GM21786 (cell line): Measurements from ENCODE around the gene AANAT.

Experiments
- ATAC-seq: cut with Tn5 transposase; IDR thresholded peaks from one replicate; pipeline ENCODE4 v1.9.1; 2021; ENCODE audit not compliant: unreplicated experiment

Gene AANAT

GRCh38 chr17:76467366-76467765 is at the start of gene AANAT:
AANAT (plus strand) TSS chr17:76467603; CDS start chr17:76468747, 1,144 bp downstream.
- no peak for ATAC-seq

- ATAC-seq, result no peak
Observed at GRCh38 chr17:76419576-76420260, 47.7 kb upstream of the AANAT start.

- no peak for ATAC-seq
Observed at GRCh38 chr17:76420356-76421043, 46.9 kb upstream of the AANAT start.

- ATAC-seq, result no peak
Observed at GRCh38 chr17:76421044-76421407, 46.4 kb upstream of the AANAT start.

- ATAC-seq, result no peak
Observed at GRCh38 chr17:76422406-76422805, 45.0 kb upstream of the AANAT start.

GRCh38 chr17:76422860-76423259 is 44.5 kb upstream of the AANAT start:
- ATAC-seq, result no peak

- ATAC-seq, result no peak
Observed at GRCh38 chr17:76426853-76427252, 40.5 kb upstream of the AANAT start.

GRCh38 chr17:76427501-76428231 is 39.7 kb upstream of the AANAT start:
- ATAC-seq, result no peak

GRCh38 chr17:76428511-76428910 is 38.9 kb upstream of the AANAT start:
- ATAC-seq, result no peak

GRCh38 chr17:76431509-76431908 is 35.9 kb upstream of the AANAT start:
- ATAC-seq, result no peak

GRCh38 chr17:76432004-76432403 is 35.4 kb upstream of the AANAT start:
- ATAC-seq, result no peak

- ATAC-seq, result no peak
Observed at GRCh38 chr17:76432712-76433336, 34.6 kb upstream of the AANAT start.

- no peak for ATAC-seq
Observed at GRCh38 chr17:76433693-76434092, 33.7 kb upstream of the AANAT start.

GRCh38 chr17:76434870-76435269 is 32.5 kb upstream of the AANAT start:
- ATAC-seq, result no peak

GRCh38 chr17:76435751-76436150 is 31.7 kb upstream of the AANAT start:
- no peak for ATAC-seq

GRCh38 chr17:76437467-76438402 is 29.7 kb upstream of the AANAT start:
- no peak for ATAC-seq

GRCh38 chr17:76438906-76439305 is 28.5 kb upstream of the AANAT start:
- ATAC-seq, result no peak

- ATAC-seq, result no peak
Observed at GRCh38 chr17:76439314-76439928, 28.0 kb upstream of the AANAT start.

- ATAC-seq, result no peak
Observed at GRCh38 chr17:76440751-76441362, 26.5 kb upstream of the AANAT start.
